SU-DHL-6 (cell line): ENCODE data around the gene CDH13.

ENCODE experiments used
- EZH2phosphoT487 ChIP-seq: fragments of 200-600 bp; sonication (generic), shearing (Covaris generic); conservative IDR thresholded peaks from 2 replicates; pipeline ENCODE4 v1.6.1; 2018; ENCODE audit warnings: mild to moderate bottlenecking, antibody characterized with exemption, low read length, moderate library complexity, mixed read lengths
- TF ChIP-seq, protein P1 (sequence below): fragments of 200-600 bp; sonication (generic); IDR thresholded peaks from one replicate; pipeline ENCODE4 v1.5.1; 2017; ENCODE audit warnings: antibody characterized with exemption, mild to moderate bottlenecking, low read length, moderate library complexity; ENCODE audit not compliant: insufficient read depth, poor library complexity, severe bottlenecking

DNA sequence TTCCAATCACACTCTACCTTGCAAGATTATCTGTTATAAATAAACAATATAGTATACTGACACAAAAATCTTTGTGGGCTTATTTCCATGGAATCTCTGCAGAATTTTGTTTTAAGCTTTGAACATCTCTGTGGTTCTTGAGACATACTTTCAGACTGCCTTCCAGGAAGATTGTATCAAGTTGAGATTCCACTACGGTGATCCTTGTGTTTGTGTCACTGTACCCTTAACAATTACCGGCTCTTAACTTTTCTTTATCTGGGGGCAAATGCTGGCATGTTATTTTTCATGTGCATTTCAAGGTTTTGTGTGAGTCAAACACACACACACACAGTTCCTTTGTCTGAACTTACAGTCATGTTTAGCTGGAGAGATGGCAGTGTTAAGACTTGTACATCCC lies 708.3 kb downstream of the CDH13 start:
- TF ChIP-seq, protein P1, sequence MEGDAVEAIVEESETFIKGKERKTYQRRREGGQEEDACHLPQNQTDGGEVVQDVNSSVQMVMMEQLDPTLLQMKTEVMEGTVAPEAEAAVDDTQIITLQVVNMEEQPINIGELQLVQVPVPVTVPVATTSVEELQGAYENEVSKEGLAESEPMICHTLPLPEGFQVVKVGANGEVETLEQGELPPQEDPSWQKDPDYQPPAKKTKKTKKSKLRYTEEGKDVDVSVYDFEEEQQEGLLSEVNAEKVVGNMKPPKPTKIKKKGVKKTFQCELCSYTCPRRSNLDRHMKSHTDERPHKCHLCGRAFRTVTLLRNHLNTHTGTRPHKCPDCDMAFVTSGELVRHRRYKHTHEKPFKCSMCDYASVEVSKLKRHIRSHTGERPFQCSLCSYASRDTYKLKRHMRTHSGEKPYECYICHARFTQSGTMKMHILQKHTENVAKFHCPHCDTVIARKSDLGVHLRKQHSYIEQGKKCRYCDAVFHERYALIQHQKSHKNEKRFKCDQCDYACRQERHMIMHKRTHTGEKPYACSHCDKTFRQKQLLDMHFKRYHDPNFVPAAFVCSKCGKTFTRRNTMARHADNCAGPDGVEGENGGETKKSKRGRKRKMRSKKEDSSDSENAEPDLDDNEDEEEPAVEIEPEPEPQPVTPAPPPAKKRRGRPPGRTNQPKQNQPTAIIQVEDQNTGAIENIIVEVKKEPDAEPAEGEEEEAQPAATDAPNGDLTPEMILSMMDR: no peak
- TF ChIP-seq EZH2phosphoT487: no peak
